Measurements from ENCODE around the gene PEDS1.

Gene PEDS1

DNA sequence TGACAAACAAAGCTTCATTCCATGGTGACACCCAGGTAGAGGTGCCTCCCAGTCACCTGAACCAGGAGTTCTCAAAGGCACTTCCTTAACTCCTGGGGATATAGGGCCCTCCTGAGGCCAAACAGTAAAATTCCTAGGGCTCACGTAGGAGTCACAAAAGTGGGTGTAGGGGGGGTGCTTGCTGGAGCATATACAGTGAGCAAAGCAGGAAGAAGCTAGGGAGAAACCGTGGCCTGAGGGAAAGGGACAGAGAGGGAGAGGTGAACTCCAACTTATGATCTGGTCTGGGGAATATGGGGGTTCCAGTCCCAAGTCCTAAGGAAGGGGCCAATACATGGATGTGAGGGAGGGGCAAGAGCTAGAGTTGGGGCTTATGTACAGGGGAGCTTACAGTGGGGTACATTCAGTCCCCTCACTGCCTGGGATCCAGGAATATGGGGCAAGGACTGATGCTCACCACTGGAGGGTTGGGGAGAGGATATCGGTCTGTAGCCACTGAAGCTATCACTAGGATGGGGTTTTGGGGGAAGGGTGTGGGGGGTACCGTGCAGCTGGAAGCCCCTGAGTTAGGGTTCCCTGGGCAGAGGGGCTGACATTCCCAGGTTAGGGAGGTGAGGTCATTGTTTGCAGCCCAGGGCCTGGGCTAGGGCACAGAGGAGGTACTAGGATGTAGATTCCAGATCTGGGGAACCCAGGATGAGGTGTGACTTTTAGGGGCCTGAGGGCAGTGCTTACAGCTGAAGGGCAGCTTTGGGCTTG lies 950 bp downstream of the PEDS1 start:
- TF ChIP-seq SIN3A (IDR thresholded peaks at IDR 0.05; ENCODE audit: borderline replicate concordance, insufficient read depth, low read length), result no peak
- no peak for TF ChIP-seq POLR2AphosphoS5 (IDR thresholded peaks at IDR 0.05; ENCODE audit: low read depth, low read length)
- no peak for TF ChIP-seq TAF1 (IDR thresholded peaks at IDR 0.05; ENCODE audit: borderline replicate concordance, insufficient read depth, low read length)

- TF ChIP-seq TAF1 (IDR thresholded peaks at IDR 0.05; ENCODE audit: borderline replicate concordance, insufficient read depth, low read length) (no peak), SIN3A (IDR thresholded peaks at IDR 0.05; ENCODE audit: borderline replicate concordance, insufficient read depth, low read length) (no peak), FOXP2 (optimal IDR thresholded peaks at IDR 0.05; ENCODE audit: borderline replicate concordance, extremely low read depth, extremely low read length, insufficient read depth) (no peak), POLR2AphosphoS5 (IDR thresholded peaks at IDR 0.05; ENCODE audit: low read depth, low read length) (no peak; the same call in 1 of the 2 replicates), REST (IDR thresholded peaks at IDR 0.05; ENCODE audit: insufficient read depth in 1 of 2, low read depth in 2 of 2, low read length in 2 of 2) (no peak)
Observed at GRCh38 chr20:50151034-50151743, 2.3 kb downstream of the PEDS1 start.

GRCh38 chr20:50149481-50150254 lies 3.9 kb downstream of the PEDS1 start:
- TF ChIP-seq TAF1 (IDR thresholded peaks at IDR 0.05; ENCODE audit: borderline replicate concordance, insufficient read depth, low read length) (no peak), FOXP2 (optimal IDR thresholded peaks at IDR 0.05; ENCODE audit: borderline replicate concordance, extremely low read depth, extremely low read length, insufficient read depth) (no peak), POLR2AphosphoS5 (IDR thresholded peaks at IDR 0.05; ENCODE audit: low read depth, low read length) (no peak), REST (IDR thresholded peaks at IDR 0.05; ENCODE audit: insufficient read depth in 1 of 2, low read depth in 2 of 2, low read length in 2 of 2) (no peak), SIN3A (IDR thresholded peaks at IDR 0.05; ENCODE audit: borderline replicate concordance, insufficient read depth, low read length) (no peak)

DNA sequence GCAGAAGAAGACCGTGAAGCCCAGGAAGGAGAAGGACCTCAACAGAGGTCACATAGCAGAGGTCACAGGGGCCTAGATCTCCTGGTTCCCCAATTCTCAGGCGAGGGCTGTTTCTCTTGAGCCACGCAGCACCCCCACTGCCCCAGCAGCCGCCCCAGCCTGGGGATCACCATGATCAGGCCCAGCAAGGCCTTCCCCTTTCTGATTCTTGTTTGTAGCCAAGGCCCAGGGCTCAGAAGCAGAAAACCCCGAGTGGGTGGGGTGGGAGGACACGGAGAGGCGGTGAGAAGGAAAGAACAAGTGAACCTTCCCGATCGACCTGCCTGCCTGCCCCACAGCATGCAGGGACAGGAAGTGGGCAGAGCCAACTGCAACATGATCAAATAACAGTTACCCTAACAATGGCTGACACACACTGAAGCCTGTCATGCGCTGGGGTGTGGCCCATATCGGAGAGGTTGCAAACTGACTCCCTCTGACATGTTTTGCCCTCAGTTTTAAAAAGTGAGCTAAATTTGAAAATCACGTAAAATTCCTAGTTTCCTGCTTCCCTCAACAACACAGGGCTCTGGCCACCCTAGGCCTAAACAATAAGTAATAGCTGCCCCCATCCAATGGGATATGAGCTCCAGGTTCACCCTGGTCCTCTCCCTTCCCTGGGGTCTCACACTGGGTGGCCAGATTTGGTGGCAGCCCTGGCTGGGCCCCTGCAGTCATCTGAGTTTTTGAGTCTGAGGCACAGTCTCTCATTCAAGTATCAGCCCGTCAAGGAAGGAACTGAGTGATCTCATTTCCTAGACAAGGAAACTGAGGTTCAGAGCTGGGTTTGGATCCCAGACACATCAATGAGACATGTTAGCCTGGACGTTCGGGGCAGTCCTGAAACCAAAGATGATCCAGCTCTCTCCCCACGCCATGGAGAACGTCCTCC lies 6.5 kb downstream of the PEDS1 start:
- no peak for TF ChIP-seq FOXP2 (optimal IDR thresholded peaks at IDR 0.05; ENCODE audit: borderline replicate concordance, extremely low read depth, extremely low read length, insufficient read depth)
- no peak for TF ChIP-seq REST (IDR thresholded peaks at IDR 0.05; ENCODE audit: insufficient read depth in 1 of 2, low read depth in 2 of 2, low read length in 2 of 2)
- no peak for TF ChIP-seq TAF1 (IDR thresholded peaks at IDR 0.05; ENCODE audit: borderline replicate concordance, insufficient read depth, low read length)
- no peak for TF ChIP-seq POLR2AphosphoS5 (IDR thresholded peaks at IDR 0.05; ENCODE audit: low read depth, low read length)
- no peak for TF ChIP-seq SIN3A (IDR thresholded peaks at IDR 0.05; ENCODE audit: borderline replicate concordance, insufficient read depth, low read length)

Measured in PFSK-1 (cell line).